H1 (cell line): Measurements from ENCODE around the gene POLR3K. TPM values are rescaled to one million over a fixed set of nuclear protein-coding genes. Genes with fewer than 3 reads are reported as not detected.
A peak's percentile ranks its signal among the peaks of the same experiment; 100 is the strongest.

ENCODE experiments used
- CTCF ChIA-PET: fragments of 300-600 bp; sonication (Branson Sonifier 250); formaldehyde crosslinking; loops from one replicate; lab custom pipeline; 2021; ENCODE audit not compliant: partially characterized antibody; lab: Charles Lee
- POLR2A ChIA-PET: fragments of 300-600 bp; sonication (Branson Sonifier 250); formaldehyde crosslinking; loops from one replicate; lab custom pipeline; 2021; ENCODE audit warnings: inconsistent platforms; ENCODE audit not compliant: partially characterized antibody; lab: Charles Lee
- DNase-seq, 2 experiments: peaks; one replicate each; pipeline versions ENCODE4 v3.0.0 to v3.0.0-alpha.2; 2010 to 2022; ENCODE audit warnings: low spot score in 2 of 2, low read depth in 1 of 2, mixed read lengths in 1 of 2
- FAIRE-seq: peaks from 2 replicates; lab custom pipeline; 2011; peaks lifted over from hg19 to GRCh38; lab: Jason Lieb, UNC
- H2AFZ ChIP-seq: 2 replicates; pipeline ENCODE4 v1.8.1; 2012; ENCODE audit warnings: low read length, inconsistent platforms
- H2AK5ac ChIP-seq: 2 replicates; pipeline ENCODE4 v1.6.1; 2013; ENCODE audit warnings: low read depth, low read length
- H2BK120ac ChIP-seq: replicated peaks from 2 replicates; pipeline ENCODE3; 2013; ENCODE audit warnings: low read depth, low read length, inconsistent platforms
- H2BK12ac ChIP-seq: 2 replicates; pipeline ENCODE4 v1.6.1; 2013; ENCODE audit warnings: low read depth, low read length
- H2BK15ac ChIP-seq: 2 replicates; pipeline ENCODE4 v1.6.1; 2013; ENCODE audit warnings: low read length
- H2BK20ac ChIP-seq: 2 replicates; pipeline ENCODE4 v1.6.1; 2013; ENCODE audit warnings: low read length
- H2BK5ac ChIP-seq: 2 replicates; pipeline ENCODE4 v1.6.1; 2013; ENCODE audit warnings: low read depth, low read length
- H3K14ac ChIP-seq: 2 replicates; pipeline ENCODE4 v1.6.1; 2013; ENCODE audit warnings: inconsistent platforms; ENCODE audit not compliant: insufficient read length
- H3K18ac ChIP-seq: 2 replicates; pipeline ENCODE4 v1.6.1; 2013; ENCODE audit warnings: low read length; ENCODE audit errors: extremely low read depth
- H3K23ac ChIP-seq: 2 replicates; pipeline ENCODE4 v1.6.1; 2013; ENCODE audit warnings: inconsistent platforms; ENCODE audit not compliant: insufficient read length
- H3K23me2 ChIP-seq: 2 replicates; pipeline ENCODE4 v1.6.1; 2013; ENCODE audit warnings: low read depth, low read length
- H3K27ac ChIP-seq: 2 replicates; pipeline ENCODE4 v1.6.1; 2011; ENCODE audit warnings: low read depth, low read length, inconsistent platforms
- H3K27me3 ChIP-seq, 4 experiments: replicated peaks in 1 of 4; 1 replicate in 1 of 4; 2 replicates in 3 of 4; pipeline versions ENCODE4 v1.6.1 to v1.8.1; 2011 to 2013; ENCODE audit warnings: low read length in 3 of 4, mild to moderate bottlenecking in 3 of 4, inconsistent platforms in 2 of 4, mixed read lengths in 2 of 4, moderate library complexity in 1 of 4; ENCODE audit not compliant: control insufficient read depth in 3 of 4, insufficient read depth in 3 of 4; ENCODE audit errors: extremely low read depth in 1 of 4
- H3K36me3 ChIP-seq, 4 experiments: 2 replicates each; pipeline versions ENCODE4 v1.6.1 to v1.8.1; 2011 to 2013; ENCODE audit warnings: mild to moderate bottlenecking in 4 of 4, low read length in 3 of 4, moderate library complexity in 2 of 4, control low read depth in 1 of 4, inconsistent platforms in 1 of 4; ENCODE audit not compliant: insufficient read depth in 4 of 4, control insufficient read depth in 2 of 4
- H3K4ac ChIP-seq: replicated peaks from 2 replicates; pipeline ENCODE3; 2013; ENCODE audit warnings: low read length, low read depth, mixed read lengths, inconsistent platforms; ENCODE audit not compliant: insufficient read length
- H3K4me1 ChIP-seq, 4 experiments: replicated peaks in 1 of 4; 1 replicate in 1 of 4; 2 replicates in 3 of 4; pipeline versions ENCODE4 v1.6.1 to v1.8.1; 2011 to 2013; ENCODE audit warnings: low read length in 3 of 4, inconsistent platforms in 2 of 4, mixed read lengths in 1 of 4; ENCODE audit not compliant: insufficient read depth in 4 of 4, control insufficient read depth in 3 of 4
- H3K4me2 ChIP-seq, 2 experiments: 2 replicates each; pipeline versions ENCODE4 v1.6.1 to v1.8.1; 2011 to 2013; ENCODE audit warnings: low read depth in 2 of 2, low read length in 2 of 2, control low read depth in 1 of 2, inconsistent platforms in 1 of 2, mild to moderate bottlenecking in 1 of 2; ENCODE audit not compliant: insufficient read depth in 1 of 2
- H3K4me3 ChIP-seq, 4 experiments: fragments of 200-600, 300-600 bp in 1 of 4; sonication (generic), shearing (Covaris generic), sonication (Bioruptor Twin) in 1 of 4; 2 replicates each; pipeline versions ENCODE4 v1.5.1 to v1.8.1; 2011 to 2016; ENCODE audit warnings: low read length in 4 of 4, low read depth in 3 of 4, control low read depth in 2 of 4, inconsistent platforms in 2 of 4, mild to moderate bottlenecking in 2 of 4, mixed read lengths in 1 of 4, moderate library complexity in 1 of 4; ENCODE audit not compliant: insufficient read depth in 2 of 4; ENCODE audit errors: extremely low read depth in 1 of 4
- H3K56ac ChIP-seq: replicated peaks from 2 replicates; pipeline ENCODE3; 2013; ENCODE audit warnings: low read depth, mild to moderate bottlenecking, mixed read lengths, low read length, inconsistent platforms; ENCODE audit not compliant: insufficient read length
- H3K79me1 ChIP-seq: 2 replicates; pipeline ENCODE4 v1.6.1; 2013; ENCODE audit warnings: low read depth, low read length, control low read depth
- H3K79me2 ChIP-seq, 2 experiments: 2 replicates each; pipeline versions ENCODE4 v1.6.1 to v1.8.1; 2012 to 2013; ENCODE audit warnings: low read length in 2 of 2, mild to moderate bottlenecking in 2 of 2, inconsistent platforms in 1 of 2; ENCODE audit not compliant: insufficient read depth in 2 of 2, control insufficient read depth in 1 of 2
- H3K9ac ChIP-seq, 4 experiments: replicated peaks in 1 of 4; 1 replicate in 1 of 4; 2 replicates in 3 of 4; pipeline versions ENCODE4 v1.6.1 to v1.8.1; 2011 to 2013; ENCODE audit warnings: low read depth in 3 of 4, low read length in 3 of 4, control low read depth in 2 of 4, mild to moderate bottlenecking in 2 of 4, moderate library complexity in 2 of 4, inconsistent platforms in 1 of 4; ENCODE audit errors: extremely low read depth in 1 of 4
- H3K9me3 ChIP-seq, 2 experiments: 2 replicates each; pipeline versions ENCODE4 v1.6.1 to v1.8.1; 2012 to 2013; ENCODE audit warnings: mild to moderate bottlenecking in 2 of 2, moderate library complexity in 2 of 2, control low read depth in 1 of 2, inconsistent platforms in 1 of 2, low read depth in 1 of 2, low read length in 1 of 2, mixed read lengths in 1 of 2; ENCODE audit not compliant: insufficient read depth in 2 of 2
- H4K20me1 ChIP-seq, 2 experiments: replicated peaks in 1 of 2; 2 replicates each; pipeline versions ENCODE3 to v1.8.1; 2011 to 2013; ENCODE audit warnings: inconsistent platforms in 2 of 2, low read length in 2 of 2, mild to moderate bottlenecking in 1 of 2; ENCODE audit not compliant: insufficient read depth in 2 of 2, control insufficient read depth in 1 of 2
- H4K5ac ChIP-seq: 2 replicates; pipeline ENCODE4 v1.6.1; 2013; ENCODE audit warnings: low read length, low read depth, mixed read lengths, inconsistent platforms; ENCODE audit not compliant: insufficient read length
- H4K8ac ChIP-seq: 2 replicates; pipeline ENCODE4 v1.8.0; 2013; ENCODE audit warnings: mild to moderate bottlenecking, moderate library complexity, low read length, inconsistent platforms; ENCODE audit not compliant: insufficient read depth; ENCODE audit errors: extremely low read depth
- H4K91ac ChIP-seq: replicated peaks from 2 replicates; pipeline ENCODE3; 2013; ENCODE audit warnings: low read length, mixed read lengths, inconsistent platforms; ENCODE audit not compliant: insufficient read length
- ASH2L ChIP-seq: fragments of 200-600, 300-600 bp; sonication (generic); IDR thresholded peaks from one replicate; pipeline ENCODE4 v1.7.1; 2017; ENCODE audit warnings: low read length
- EGR1 ChIP-seq: IDR thresholded peaks from 2 replicates; pipeline ENCODE4 v1.6.1; 2011; ENCODE audit warnings: low read depth, low read length, borderline replicate concordance
- GABPA ChIP-seq: IDR thresholded peaks from 2 replicates; pipeline ENCODE4 v1.6.1; 2011; ENCODE audit warnings: mild to moderate bottlenecking, low read length, moderate library complexity, borderline replicate concordance; ENCODE audit not compliant: insufficient read depth
- JUN ChIP-seq: IDR thresholded peaks from 2 replicates; pipeline ENCODE4 v1.6.1; 2011; ENCODE audit warnings: low read depth, mild to moderate bottlenecking, improper control_type of control experiment, low read length
- SP1 ChIP-seq: IDR thresholded peaks from 2 replicates; pipeline ENCODE4 v1.6.1; 2011; ENCODE audit warnings: low read depth, low read length
- WGBS, 2 experiments: shearing (Covaris generic) in 1 of 2; methylation state at CpG; one replicate each; pipeline versions ENCODE4 v1.1.6 to v1.1.7; 2013 to 2015; ENCODE audit warnings: low lambda C conversion rate in 2 of 2, mixed read lengths in 2 of 2, inconsistent platforms in 1 of 2, low coverage in 1 of 2, missing lambda C conversion rate in 1 of 2; ENCODE audit not compliant: insufficient replicate concordance in 2 of 2, insufficient coverage in 1 of 2, insufficient read length in 1 of 2; ENCODE audit errors: extremely low coverage in 1 of 2, missing lambda C conversion rate in 1 of 2; 5-methylcytosine and 5-hydroxymethylcytosine counted together
- polyA plus RNA-seq, 7 experiments: library from polyadenylated mRNA; depleted of rRNA in 3 of 7; stranded (reverse) in 5 of 7; unstranded in 2 of 7; fragments of >200 nt in 5 of 7; fragments of 200-250 nt in 2 of 7; gene quantifications; 1 replicate in 5 of 7; 2 replicates in 1 of 7; 4 replicates in 1 of 7; pipeline versions ENCODE4 v1.2.1 to v1.2.3, GENCODE V29; 2011 to 2013; ENCODE audit warnings: missing spikeins in 2 of 7, mixed read lengths in 2 of 7
- total RNA-seq: library from RNA; stranded (reverse); fragmentation: NEBNext Ultra II Directional; extraction: Animal tissue kit (Norgen Biotek cat#: 25700); gene quantifications from 2 replicates; pipeline ENCODE4 v1.2.1, GENCODE V29; 2021
- TF ChIP-seq, protein P1 (sequence below): IDR thresholded peaks from 2 replicates; pipeline ENCODE4 v1.6.1; 2011; ENCODE audit warnings: low read depth, mild to moderate bottlenecking, low read length; ENCODE audit not compliant: insufficient read depth

POLR3K gene
- total and polyA plus RNA-seq, 2 of the 8 experiments (the other 6 are each of a cell fraction or from before 2014, with no cell fraction given) = 45.4 to 80.5 TPM

- Histone ChIP-seq H3K36me3 (peaks cover 19 to 41% (median 34%) of the 10 kb centered on the region in 4 experiments), H3K27ac (no peak overlapping the region), H3K27me3 (no peaks in the 10 kb centered on the region), H4K20me1 (peaks cover 11 to 24% of the 10 kb centered on the region in 2 experiments), H4K5ac (no peak overlapping the region), H2AK5ac (no peak overlapping the region), H3K4me1 (no peaks in the 10 kb centered on the region; a peak in 3 of 7 replicates), H3K9ac (no peak overlapping the region), H4K8ac (peak overlapping the region; percentile 57; the same call in 1 of the 2 replicates), H2BK120ac (no peak overlapping the region), H2BK20ac (no peak overlapping the region), H3K79me2 (no peaks in the 10 kb centered on the region), H3K56ac (no peak overlapping the region), H2BK12ac (no peak overlapping the region), H3K23me2 (no peaks in the 10 kb centered on the region), H3K23ac (no peak overlapping the region), H3K14ac (no peak overlapping the region), H3K4me2 (no peak overlapping the region), H3K79me1 (no peaks in the 10 kb centered on the region), H3K4ac (no peak overlapping the region), H3K9me3 (no peaks in the 10 kb centered on the region), H4K91ac (no peak overlapping the region), H2BK15ac (no peak overlapping the region), H3K4me3 (no peak overlapping the region), H3K18ac (no peak overlapping the region), H2AFZ (no peak overlapping the region), H2BK5ac (no peak overlapping the region)
- ChIA-PET CTCF (interaction anchor here (21.2 kb wide), 1 partner anchor 25 kb away, joined by 856 read pairs; the partner anchor contains the start of gene MPG), POLR2A (interaction anchor here (0.8 to 16.6 kb wide), 8 partner anchors 8 to 58 kb away, joined by 3 to 153 read pairs (median 4); partner anchors contain the start of genes POLR3K, RHBDF1 and SNRNP25)
- DNase-seq = no peak
- WGBS, 2 experiments = 93% methylated on average over 32 of the region's 89 CpGs; no CpG with 5 or more reads in 1 of the 2 experiments
- TF ChIP-seq ASH2L (no peak), EGR1 (no peak), GABPA (no peak), JUN (no peak), SP1 (no peak)
- TF ChIP-seq, protein P1, sequence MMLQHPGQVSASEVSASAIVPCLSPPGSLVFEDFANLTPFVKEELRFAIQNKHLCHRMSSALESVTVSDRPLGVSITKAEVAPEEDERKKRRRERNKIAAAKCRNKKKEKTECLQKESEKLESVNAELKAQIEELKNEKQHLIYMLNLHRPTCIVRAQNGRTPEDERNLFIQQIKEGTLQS = no peak
- FAIRE-seq = no peak
Observed at GRCh38 chr16:60929-61878, 7.8 kb upstream of the POLR3K start.
